GM19372 (cell line): ENCODE data around the gene KIDINS220.

ENCODE experiments used
- ATAC-seq: cut with Tn5 transposase; IDR thresholded peaks from one replicate; pipeline ENCODE4 v1.9.1; 2021; ENCODE audit warnings: mild to moderate bottlenecking, low read depth, moderate library complexity; ENCODE audit not compliant: unreplicated experiment

Gene KIDINS220

DNA sequence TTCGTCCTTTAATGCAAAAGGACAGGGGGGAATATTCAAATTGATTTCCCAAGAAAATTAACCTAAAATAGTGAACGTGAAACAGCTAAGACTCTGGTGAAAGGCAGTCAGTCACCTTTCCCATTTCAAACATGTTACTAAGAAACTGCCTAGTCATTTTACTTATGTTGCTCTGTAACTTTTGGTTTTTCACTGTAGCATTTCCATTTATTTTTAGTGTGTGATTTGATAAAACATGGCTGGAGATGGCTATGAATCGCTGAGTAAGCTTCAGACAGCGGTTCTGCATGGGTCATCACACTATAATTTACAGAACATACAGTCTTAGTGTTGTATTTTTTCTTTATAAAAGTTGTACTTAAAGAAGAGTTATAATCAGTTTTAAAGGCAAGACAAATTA is 16.0 kb upstream of the KIDINS220 start:
- no peak for ATAC-seq

DNA sequence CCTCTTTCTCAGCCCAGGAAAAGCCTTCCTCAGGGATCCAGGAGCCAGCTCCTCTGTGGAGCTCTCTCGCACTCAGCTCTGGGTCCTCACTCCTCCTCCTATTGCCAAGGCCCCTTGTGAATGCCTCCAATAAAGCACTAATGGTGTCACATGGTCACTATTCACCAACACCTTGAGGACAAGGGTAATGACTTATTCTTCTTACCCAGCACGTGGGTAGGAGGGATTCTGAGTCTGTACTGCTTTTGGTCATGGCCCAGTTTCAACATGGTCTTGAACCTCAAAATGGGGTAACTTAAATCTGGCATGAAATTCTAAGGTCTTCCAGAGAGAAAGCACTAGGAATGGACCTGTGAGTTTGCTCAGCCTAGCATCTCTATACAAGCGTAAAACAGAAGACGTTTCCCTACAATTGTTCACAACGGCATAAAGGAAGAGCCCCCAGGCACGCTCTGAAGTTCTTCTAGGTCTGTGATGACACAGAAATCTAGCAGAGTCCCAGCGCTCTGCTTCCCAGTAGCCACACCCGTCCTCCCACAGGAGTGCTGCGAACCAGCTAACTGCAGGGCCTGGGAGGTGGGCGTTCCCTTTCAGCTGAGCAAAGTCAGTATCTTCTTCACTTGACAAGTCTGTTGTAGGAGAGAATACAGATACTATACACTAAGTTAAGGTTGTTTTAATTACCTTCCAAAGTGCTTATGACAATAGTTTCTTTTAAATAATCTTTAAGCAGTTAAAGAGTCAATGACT is 14.6 kb upstream of the KIDINS220 start:
- ATAC-seq = no peak

DNA sequence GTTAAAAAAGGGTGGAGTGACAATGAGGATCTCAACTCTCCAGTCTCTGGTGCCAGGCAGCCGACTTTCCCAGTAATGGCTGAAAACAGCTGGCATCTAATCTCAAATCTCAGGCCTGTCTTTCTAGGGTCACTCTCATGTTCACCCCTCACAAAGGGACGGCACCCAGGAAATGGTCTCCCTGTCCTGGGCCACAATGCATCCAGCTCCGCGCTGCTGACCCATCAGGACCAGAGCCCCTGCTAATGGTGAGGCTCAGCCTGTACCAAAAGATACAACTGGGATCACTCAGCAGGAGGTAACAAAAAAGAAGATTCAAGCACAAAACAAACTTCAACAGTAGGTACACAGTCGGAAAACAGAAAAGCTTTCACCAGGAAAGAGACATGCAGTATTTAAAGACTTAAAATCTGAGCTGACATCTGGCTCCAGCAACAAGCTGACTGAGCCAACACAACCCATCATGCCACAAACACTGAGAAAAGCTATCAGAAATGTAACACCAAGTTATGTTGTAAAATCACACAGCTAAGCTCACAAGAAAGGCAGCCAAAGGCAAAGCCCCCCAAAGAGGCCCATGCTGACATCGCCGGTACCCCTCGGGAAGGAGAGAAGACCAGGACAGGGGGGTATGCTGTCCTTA is 13.6 kb upstream of the KIDINS220 start:
- ATAC-seq = no peak

DNA sequence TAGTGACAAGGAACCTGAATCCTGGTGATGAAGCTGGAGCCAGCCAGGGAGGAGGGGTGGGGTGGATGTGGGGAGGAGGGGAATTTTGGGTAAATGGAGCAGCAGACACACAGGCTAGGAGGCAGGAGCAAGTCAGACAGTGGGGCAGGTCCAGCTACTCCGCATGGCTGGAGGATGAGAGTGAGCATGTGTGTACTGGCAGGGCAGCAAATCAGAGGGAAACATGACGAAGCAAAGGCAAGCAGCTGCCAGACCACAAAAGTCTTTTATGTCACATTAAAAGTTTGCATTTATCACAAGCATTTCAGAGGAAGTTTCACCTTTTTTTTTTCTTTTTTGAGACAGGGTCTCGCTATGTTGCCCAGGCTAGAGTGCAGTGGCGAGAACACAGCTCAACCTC is 11.9 kb upstream of the KIDINS220 start:
- no peak for ATAC-seq

DNA sequence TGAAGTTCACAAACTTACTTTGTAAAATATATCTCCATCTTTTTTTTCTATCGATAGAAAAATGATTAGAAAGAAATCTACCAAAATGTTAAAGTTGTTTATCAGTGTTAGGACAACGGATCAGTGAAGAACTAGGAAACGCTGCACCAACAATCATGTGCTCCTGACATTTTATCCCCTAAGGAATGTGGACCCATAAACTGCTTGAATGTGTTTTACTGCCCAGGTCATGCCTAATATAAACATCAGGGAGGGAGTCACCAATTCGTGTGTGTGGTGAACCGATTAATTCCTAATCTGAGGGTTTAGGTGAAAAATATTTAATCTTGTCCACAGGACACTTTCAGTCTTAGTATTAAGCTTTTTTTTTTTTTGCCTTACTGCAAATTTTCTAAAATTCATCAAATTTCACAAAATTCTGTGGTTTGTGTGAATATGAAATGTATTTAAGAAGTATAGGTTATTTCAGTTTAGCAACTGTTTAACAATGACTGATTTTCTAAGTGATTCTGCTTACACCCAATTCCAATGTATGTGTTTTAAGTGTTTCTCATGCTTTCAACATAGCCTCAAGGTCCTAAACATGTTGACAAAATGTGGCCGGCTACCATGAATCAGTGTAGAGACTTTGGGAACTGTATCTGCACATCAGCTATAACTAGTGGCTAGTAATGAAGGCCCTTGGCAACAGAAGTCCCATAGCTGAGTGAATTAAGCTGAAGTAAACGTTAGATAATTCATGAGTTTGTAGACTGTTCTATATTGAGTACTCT is 11.1 kb upstream of the KIDINS220 start:
- ATAC-seq = no peak

DNA sequence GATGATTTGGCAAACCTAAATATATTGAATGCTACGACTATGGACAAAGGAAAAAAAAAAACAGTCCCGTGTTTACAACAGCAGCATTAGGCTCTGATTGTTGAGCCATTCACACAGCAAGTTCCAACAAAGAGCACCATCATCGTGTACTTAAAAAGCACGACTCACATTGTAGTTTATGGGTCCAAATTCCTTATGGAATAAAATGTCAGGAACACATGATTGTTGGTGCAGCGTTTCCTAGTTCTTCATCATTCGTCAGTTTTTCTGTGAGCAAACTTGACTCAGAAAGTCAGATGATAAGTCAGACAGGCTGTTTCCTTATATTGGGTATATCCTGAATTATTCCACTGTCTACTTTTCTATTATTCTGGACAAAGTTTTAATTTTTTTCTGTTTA is 10.0 kb upstream of the KIDINS220 start:
- ATAC-seq = no peak

DNA sequence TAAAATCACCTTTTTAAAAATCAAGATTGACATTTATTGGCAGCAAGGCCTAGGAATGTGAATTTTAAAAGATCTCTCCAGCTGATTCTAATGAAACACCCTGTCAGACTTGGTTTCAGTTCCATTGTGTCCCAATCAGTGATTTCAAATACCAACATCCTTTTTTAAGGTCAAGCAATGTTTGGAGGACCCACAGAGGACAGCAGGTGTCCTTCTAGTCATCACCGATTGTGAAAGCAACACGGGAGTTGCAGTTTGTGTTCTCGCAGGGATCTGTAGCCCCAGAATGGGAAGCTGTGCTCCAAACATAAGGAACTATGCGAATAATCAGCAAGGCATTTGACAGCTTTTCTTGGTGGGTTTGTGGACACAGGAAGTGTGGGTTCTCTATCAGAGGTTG is 4.5 kb upstream of the KIDINS220 start:
- ATAC-seq = no peak

DNA sequence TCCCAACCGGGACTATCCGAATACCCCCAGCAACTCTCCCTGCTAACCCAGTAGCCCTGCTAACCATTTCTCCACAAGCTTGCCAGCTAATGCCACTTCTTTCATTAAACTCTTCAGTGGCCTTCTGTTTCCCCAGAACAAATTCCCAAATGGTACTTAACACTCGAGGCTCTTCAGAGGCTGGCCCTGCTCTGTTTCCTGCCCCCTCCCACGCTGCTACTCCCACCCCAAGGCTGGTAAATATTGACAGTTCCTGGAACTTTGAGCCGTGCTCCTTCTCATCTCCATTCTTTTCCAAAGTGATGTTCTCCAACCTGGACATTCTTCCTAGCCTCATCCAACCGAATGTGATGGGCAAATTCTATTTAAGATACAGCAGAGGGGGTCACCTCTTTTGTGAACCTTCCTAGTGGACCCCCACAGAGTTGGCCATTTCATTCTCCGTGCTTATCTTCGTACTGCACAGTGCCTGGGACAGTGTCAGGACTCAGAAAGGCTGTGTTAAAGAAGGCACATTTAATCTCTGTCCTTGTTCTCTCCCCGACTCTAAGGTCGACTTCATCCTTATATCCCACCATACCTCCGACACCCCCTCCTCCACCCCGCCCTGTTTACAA is 3.2 kb upstream of the KIDINS220 start:
- no peak for ATAC-seq

DNA sequence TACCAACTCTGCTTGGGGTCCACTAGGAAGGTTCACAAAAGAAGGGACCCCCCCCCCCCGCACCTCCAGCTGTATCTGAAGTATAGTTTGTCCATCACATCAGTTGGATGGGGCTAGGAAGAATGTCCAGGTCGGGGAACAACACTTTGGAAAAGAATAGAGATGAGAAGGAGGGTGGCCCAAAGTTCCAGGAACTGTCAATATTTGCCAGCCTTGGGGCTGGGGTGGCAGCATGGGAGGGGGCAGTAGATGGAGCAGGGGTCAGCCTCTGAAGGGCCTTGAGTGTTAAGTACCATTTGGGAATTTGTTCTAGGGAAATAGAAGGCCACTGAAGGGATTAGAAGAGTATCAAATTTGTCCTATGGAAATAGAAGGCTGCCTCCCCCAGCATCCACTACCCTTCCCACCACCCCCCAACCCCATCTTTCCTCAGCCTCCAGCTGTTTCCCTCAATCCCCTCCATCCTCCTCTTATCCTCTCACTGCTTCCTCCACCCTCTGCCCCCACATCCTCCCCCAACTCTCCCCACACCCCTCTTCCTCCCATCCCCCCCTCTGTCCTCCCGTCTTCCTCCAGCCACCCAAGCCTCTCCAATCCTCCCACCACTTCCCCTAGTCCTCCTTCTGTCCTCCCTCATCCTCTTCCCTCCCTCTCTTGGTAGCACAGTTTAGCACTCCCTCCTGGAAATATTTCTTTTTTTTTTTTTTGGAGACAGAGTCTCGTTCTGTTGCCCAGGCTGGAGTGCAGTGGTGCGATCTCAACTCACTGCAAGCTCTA is 2.0 kb upstream of the KIDINS220 start:
- ATAC-seq = no peak

DNA sequence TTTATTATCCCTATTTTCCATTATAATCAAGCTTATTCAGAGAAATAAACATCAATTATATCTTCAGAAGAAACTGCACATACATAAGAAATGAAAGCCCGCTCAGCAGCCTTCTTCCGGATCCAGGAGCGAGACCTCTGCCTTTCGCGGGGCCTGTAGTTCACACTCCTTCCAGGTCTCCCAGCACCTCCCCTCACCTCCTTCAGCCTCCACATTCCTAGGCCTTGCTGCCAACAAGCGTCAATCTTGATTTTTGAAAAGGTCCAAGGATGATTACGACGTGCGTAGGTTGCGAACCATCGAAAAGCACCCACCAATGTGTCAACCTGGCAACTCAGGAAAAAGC is 355 bp upstream of the KIDINS220 start:
- no peak for ATAC-seq

DNA sequence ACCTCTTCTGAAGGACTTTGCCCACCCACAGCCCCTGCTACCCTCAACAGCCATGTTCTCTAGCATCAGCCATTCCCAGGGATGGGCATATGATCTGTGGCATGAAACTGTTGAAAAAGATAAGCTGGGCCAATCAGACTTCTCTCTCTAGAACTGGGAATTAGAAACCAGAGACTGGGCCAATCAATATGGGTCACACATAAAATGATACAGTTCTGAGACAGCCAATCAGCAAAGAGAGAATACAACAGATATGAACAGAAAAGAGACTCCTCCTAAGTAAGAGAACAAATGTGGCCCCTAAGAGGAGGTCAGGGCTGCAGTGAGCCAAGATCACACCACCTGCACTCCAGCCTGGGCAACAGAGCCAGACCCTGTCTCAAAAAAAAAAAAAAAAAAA is 2.1 kb downstream of the KIDINS220 start:
- no peak for ATAC-seq

DNA sequence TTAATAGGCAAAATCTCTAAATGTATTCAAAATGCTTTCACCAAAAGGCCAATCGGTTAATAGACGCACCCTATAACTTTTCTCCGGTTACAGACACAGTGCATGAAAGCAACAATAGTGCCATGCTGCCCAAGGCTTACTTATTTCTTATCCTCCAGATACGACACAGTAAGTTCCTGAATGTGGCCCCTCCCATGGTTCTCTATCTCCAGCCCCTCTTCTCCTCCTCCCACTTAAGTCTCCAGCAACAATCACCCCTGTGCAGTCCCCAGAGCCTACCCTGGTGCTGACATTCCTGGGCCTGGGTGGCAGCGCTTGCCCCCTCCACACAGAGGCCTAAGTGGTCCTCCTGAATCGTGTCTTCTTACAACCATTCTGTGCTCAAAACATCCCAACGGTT is 3.6 kb downstream of the KIDINS220 start:
- no peak for ATAC-seq

DNA sequence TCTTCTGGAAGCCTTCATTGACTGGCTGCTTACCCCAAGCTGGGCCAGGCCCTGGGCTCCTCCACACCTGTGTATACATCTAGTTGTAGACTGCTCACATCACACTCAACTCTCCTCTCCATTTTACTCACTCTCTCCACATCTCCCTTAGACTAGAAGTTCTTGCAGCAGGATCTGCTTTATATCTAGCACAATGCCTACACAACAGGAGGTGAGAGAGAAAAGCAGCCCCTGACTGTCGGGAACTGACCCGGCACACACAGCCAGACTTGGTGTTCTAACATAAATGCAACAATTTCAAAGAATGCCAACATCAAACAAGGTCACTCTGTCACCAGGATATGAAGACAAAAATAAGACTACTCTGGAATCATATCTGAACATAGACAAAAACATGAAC is 5.9 kb downstream of the KIDINS220 start:
- ATAC-seq = no peak

DNA sequence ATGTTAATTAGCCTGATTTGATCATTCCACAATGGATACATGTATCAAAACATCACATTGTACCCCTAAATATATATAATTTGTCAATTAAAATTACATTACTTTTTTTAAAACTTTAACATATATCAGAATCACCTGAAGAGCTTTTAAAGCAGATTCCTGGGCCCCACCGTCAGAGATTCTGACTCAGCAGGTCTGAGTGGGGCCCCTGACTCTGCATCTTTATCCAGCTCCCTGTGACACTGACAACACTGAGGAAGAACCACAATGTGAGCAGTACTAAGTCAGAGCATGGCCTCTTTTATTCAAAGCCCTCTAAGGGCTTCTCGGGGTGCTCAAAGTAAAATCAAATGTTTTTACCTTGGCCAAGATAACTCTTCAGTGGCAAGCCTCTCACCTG is 9.7 kb downstream of the KIDINS220 start:
- no peak for ATAC-seq

DNA sequence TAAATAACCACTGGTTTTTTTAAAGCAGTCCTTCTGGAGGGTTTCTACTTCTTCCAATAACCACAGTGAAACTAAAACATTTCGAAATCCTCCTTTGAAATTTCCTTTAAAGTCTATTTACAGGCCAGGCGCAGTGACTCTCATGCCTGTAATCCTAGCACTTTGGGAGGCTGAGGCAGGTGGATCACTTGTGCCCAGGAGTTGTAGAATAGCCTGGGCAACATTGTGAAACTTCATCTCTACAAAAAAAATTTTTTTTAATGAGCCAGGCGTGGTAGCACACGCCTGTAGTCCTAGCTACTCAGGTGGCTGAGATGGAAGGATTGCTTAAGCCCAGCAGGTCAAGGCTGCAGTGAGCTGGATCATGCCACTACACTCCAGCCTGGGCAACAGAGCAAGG is 15.2 kb downstream of the KIDINS220 start:
- no peak for ATAC-seq

DNA sequence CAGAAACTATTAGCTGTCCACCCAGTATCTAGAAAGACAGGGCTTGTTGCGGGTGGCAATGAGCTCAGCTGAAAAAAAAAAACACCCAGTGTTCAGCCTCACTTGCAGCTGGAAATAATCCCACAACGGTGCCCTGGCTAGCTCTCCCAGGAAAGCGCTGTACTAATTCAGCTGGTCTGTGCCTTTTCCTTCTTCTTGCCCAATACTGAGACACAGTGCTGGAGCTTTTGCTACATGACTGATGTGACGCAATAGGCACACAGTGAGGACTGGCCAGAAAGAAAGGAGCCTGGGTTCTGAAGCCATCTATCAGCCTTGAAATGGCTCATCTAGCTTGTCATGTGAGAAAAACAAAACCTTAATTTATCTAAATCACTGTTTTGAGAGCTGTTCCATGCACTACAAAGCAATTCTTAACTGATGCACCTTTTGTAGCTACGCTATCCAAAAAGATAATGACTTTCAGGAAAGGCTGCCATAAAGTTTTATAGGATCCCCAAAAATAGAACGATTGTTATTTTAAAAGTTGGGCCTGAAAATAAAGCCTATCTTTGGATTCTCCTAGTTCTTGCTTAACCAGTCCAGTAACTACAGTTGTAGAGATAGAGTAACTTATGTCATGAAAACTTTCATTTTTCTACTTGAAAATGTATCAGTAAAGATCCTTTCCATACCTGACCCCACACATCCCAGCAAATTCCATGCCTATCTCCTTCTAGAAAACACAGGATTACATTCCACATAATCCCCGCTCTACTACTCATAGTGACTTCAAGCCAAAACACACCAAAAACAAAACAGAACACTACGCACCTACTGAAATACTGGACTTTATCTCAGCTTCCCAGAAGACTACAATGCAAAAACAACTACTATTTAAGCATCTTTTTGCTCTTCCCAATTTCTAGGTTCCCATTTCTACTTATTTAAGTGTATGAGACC is 15.9 kb downstream of the KIDINS220 start:
- ATAC-seq = no peak

DNA sequence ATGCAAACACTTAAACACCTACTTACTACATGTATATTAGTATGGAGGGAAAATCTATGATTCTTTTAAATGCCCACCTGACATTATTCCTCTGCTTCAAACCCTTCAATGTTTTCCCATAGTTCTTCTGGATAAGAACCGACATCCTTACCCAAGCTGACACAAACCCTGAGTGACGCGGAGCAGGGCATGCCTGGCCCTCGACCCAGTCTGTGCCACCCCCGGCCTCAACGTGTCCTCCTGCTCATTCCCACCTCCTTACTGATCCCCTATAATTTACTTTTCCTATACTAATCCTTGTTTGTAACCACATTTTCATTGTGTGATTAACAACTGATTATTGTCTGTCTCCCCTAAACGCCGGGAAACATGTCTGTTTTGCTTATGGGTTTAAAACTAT is 17.5 kb downstream of the KIDINS220 start:
- no peak for ATAC-seq

DNA sequence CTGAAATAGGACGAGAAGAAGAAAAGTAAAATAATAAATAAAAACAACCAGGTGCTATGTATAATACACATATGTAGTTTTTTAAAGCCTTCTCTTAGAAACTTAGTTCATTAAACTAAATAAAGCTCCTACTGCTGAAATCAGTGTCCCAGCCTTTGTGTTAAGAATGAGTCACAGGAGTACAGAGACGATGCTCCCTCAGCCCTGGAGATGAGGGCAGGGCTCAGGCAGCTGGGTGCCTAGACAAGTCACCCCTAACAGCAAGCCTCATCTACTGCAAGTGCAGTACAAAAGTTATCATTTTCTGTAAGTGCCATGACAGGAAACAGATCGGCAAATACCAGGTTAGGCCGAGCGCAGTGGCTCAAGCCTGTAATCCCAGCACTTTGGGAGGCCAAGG is 18.2 kb downstream of the KIDINS220 start:
- no peak for ATAC-seq

DNA sequence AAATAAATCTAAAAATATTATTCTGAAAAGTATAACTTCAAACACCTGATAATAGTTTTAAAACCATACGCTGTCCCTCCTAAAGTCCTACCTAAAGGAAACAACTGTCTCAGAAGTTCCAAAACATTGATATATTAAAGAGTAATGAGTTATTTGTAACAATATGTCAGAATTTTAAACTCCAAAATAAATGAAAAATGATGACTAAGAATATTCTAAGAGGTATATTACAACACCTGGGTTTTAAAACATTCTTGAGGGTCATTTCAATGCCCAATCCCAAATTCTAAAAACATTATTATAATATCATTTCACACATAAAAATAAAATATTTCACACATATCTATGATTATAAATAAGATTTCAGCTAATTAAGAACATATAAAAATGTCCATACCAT is 20.2 kb downstream of the KIDINS220 start:
- ATAC-seq = no peak
